ENCODE data around the gene CNOT6.

DNA sequence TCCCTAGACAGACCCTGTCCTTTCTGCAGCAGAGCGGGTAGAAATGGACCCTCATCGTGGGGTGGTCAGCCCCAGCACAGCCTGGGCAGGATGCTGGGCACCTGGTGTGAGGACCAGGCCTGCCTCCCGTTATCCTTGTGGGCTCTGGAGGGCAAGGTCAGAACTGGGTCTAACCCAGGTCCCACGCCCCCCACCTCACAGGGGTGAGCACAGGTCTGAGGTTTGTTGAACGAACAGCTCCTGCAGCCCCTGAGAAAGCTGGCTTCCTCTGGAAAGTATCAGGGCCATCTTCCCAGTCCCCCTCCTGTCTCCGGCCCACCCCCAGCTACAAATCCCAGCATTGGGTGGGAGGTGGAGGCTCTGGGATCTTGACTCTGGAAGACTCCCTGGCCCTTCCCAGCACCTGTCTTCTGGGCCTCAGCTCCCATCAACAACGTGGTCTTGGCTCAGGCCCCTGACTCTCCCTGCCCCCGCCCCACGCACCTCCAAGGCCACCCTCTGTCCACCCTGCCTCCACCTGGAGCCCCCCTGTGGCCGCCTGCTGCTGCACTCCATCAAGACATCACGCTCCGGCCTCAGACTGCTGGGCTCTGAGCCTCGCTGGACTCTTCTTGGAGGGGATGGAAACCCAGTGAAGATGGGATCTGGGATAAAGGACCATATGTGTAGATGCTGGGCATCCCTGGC lies 30.1 kb upstream of the CNOT6 start:
- TF ChIP-seq, protein P1, sequence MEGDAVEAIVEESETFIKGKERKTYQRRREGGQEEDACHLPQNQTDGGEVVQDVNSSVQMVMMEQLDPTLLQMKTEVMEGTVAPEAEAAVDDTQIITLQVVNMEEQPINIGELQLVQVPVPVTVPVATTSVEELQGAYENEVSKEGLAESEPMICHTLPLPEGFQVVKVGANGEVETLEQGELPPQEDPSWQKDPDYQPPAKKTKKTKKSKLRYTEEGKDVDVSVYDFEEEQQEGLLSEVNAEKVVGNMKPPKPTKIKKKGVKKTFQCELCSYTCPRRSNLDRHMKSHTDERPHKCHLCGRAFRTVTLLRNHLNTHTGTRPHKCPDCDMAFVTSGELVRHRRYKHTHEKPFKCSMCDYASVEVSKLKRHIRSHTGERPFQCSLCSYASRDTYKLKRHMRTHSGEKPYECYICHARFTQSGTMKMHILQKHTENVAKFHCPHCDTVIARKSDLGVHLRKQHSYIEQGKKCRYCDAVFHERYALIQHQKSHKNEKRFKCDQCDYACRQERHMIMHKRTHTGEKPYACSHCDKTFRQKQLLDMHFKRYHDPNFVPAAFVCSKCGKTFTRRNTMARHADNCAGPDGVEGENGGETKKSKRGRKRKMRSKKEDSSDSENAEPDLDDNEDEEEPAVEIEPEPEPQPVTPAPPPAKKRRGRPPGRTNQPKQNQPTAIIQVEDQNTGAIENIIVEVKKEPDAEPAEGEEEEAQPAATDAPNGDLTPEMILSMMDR (IDR thresholded peaks at IDR 0.05; ENCODE audit: insufficient read depth, low read length, poor library complexity, severe bottlenecking): no peak
- no peak for TF ChIP-seq EZH2phosphoT487 (conservative IDR thresholded peaks at IDR 0.05; ENCODE audit: low read length)
